Astrocyte (in vitro differentiated cells and primary cell): ENCODE results near the gene CPNE2.

Source experiments
- EZH2 ChIP-seq: IDR thresholded peaks from 2 replicates; pipeline ENCODE4 v1.6.1; 2012; ENCODE audit warnings: mild to moderate bottlenecking, low read length, inconsistent platforms; ENCODE audit not compliant: insufficient read depth
- TF ChIP-seq, protein P1 (sequence below): IDR thresholded peaks from 2 replicates; pipeline ENCODE4 v1.5.1; 2011; ENCODE audit warnings: low read depth, mild to moderate bottlenecking, inconsistent platforms, low read length, moderate library complexity; ENCODE audit not compliant: insufficient read depth

DNA sequence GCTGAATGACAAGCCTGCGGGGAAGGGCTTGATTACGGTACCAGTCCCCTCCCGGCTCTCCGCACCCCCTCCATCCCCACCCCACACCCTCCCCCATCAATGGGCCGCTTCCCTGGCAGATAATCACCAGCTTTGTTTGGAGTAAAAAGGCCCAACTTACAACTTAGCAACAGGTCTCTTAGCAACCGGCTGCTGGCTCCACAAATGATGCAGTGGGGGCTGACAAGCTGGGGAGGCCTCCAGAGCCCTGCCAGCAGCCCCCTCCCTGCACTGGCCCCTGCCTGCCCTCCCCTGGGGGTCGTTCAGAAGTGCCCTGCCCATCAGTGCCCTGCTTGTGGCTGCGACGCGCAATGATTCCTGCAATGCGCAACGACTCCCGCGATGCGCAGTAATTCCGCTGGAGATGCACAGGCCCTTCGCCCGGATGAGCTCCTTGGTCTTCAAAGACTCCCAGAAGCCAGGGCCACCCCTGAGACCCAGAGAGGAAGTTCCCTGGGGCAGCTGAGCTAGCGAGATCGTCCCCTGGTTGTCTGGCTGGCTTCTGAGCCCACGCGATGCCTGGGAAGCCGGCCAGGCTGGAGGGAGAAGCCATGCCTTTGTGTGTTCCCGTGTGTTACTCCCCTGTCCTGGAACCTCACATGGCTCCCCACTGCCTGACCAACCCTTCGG is 23.3 kb downstream of the CPNE2 start:
- TF ChIP-seq, protein P1, sequence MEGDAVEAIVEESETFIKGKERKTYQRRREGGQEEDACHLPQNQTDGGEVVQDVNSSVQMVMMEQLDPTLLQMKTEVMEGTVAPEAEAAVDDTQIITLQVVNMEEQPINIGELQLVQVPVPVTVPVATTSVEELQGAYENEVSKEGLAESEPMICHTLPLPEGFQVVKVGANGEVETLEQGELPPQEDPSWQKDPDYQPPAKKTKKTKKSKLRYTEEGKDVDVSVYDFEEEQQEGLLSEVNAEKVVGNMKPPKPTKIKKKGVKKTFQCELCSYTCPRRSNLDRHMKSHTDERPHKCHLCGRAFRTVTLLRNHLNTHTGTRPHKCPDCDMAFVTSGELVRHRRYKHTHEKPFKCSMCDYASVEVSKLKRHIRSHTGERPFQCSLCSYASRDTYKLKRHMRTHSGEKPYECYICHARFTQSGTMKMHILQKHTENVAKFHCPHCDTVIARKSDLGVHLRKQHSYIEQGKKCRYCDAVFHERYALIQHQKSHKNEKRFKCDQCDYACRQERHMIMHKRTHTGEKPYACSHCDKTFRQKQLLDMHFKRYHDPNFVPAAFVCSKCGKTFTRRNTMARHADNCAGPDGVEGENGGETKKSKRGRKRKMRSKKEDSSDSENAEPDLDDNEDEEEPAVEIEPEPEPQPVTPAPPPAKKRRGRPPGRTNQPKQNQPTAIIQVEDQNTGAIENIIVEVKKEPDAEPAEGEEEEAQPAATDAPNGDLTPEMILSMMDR, result no peak
- no peak for TF ChIP-seq EZH2
